H1 (cell line): ENCODE data around the gene SUGT1. TPM values are rescaled to one million over a fixed set of nuclear protein-coding genes. Genes with fewer than 3 reads are reported as not detected.

ENCODE experiments used
- CTCF ChIA-PET: fragments of 300-600 bp; sonication (Branson Sonifier 250); formaldehyde crosslinking; loops from one replicate; lab custom pipeline; 2021; ENCODE audit not compliant: partially characterized antibody; lab: Charles Lee
- POLR2A ChIA-PET: fragments of 300-600 bp; sonication (Branson Sonifier 250); formaldehyde crosslinking; loops from one replicate; lab custom pipeline; 2021; ENCODE audit warnings: inconsistent platforms; ENCODE audit not compliant: partially characterized antibody; lab: Charles Lee
- DNase-seq, 2 experiments: peaks; one replicate each; pipeline versions ENCODE4 v3.0.0 to v3.0.0-alpha.2; 2010 to 2022; ENCODE audit warnings: low spot score in 2 of 2, low read depth in 1 of 2, mixed read lengths in 1 of 2
- FAIRE-seq: peaks from 2 replicates; lab custom pipeline; 2011; peaks lifted over from hg19 to GRCh38; lab: Jason Lieb, UNC
- H2AFZ ChIP-seq: 2 replicates; pipeline ENCODE4 v1.8.1; 2012; ENCODE audit warnings: low read length, inconsistent platforms
- H2AK5ac ChIP-seq: 2 replicates; pipeline ENCODE4 v1.6.1; 2013; ENCODE audit warnings: low read depth, low read length
- H2BK120ac ChIP-seq: replicated peaks from 2 replicates; pipeline ENCODE3; 2013; ENCODE audit warnings: low read depth, low read length, inconsistent platforms
- H2BK12ac ChIP-seq: 2 replicates; pipeline ENCODE4 v1.6.1; 2013; ENCODE audit warnings: low read depth, low read length
- H2BK15ac ChIP-seq: 2 replicates; pipeline ENCODE4 v1.6.1; 2013; ENCODE audit warnings: low read length
- H2BK20ac ChIP-seq: 2 replicates; pipeline ENCODE4 v1.6.1; 2013; ENCODE audit warnings: low read length
- H2BK5ac ChIP-seq: 2 replicates; pipeline ENCODE4 v1.6.1; 2013; ENCODE audit warnings: low read depth, low read length
- H3K14ac ChIP-seq: 2 replicates; pipeline ENCODE4 v1.6.1; 2013; ENCODE audit warnings: inconsistent platforms; ENCODE audit not compliant: insufficient read length
- H3K18ac ChIP-seq: 2 replicates; pipeline ENCODE4 v1.6.1; 2013; ENCODE audit warnings: low read length; ENCODE audit errors: extremely low read depth
- H3K23ac ChIP-seq: 2 replicates; pipeline ENCODE4 v1.6.1; 2013; ENCODE audit warnings: inconsistent platforms; ENCODE audit not compliant: insufficient read length
- H3K23me2 ChIP-seq: 2 replicates; pipeline ENCODE4 v1.6.1; 2013; ENCODE audit warnings: low read depth, low read length
- H3K27ac ChIP-seq: 2 replicates; pipeline ENCODE4 v1.6.1; 2011; ENCODE audit warnings: low read depth, low read length, inconsistent platforms
- H3K27me3 ChIP-seq, 4 experiments: replicated peaks in 1 of 4; 1 replicate in 1 of 4; 2 replicates in 3 of 4; pipeline versions ENCODE4 v1.6.1 to v1.8.1; 2011 to 2013; ENCODE audit warnings: low read length in 3 of 4, mild to moderate bottlenecking in 3 of 4, inconsistent platforms in 2 of 4, mixed read lengths in 2 of 4, moderate library complexity in 1 of 4; ENCODE audit not compliant: control insufficient read depth in 3 of 4, insufficient read depth in 3 of 4; ENCODE audit errors: extremely low read depth in 1 of 4
- H3K36me3 ChIP-seq, 4 experiments: 2 replicates each; pipeline versions ENCODE4 v1.6.1 to v1.8.1; 2011 to 2013; ENCODE audit warnings: mild to moderate bottlenecking in 4 of 4, low read length in 3 of 4, moderate library complexity in 2 of 4, control low read depth in 1 of 4, inconsistent platforms in 1 of 4; ENCODE audit not compliant: insufficient read depth in 4 of 4, control insufficient read depth in 2 of 4
- H3K4ac ChIP-seq: replicated peaks from 2 replicates; pipeline ENCODE3; 2013; ENCODE audit warnings: low read length, low read depth, mixed read lengths, inconsistent platforms; ENCODE audit not compliant: insufficient read length
- H3K4me1 ChIP-seq, 4 experiments: replicated peaks in 1 of 4; 1 replicate in 1 of 4; 2 replicates in 3 of 4; pipeline versions ENCODE4 v1.6.1 to v1.8.1; 2011 to 2013; ENCODE audit warnings: low read length in 3 of 4, inconsistent platforms in 2 of 4, mixed read lengths in 1 of 4; ENCODE audit not compliant: insufficient read depth in 4 of 4, control insufficient read depth in 3 of 4
- H3K4me2 ChIP-seq, 2 experiments: 2 replicates each; pipeline versions ENCODE4 v1.6.1 to v1.8.1; 2011 to 2013; ENCODE audit warnings: low read depth in 2 of 2, low read length in 2 of 2, control low read depth in 1 of 2, inconsistent platforms in 1 of 2, mild to moderate bottlenecking in 1 of 2; ENCODE audit not compliant: insufficient read depth in 1 of 2
- H3K4me3 ChIP-seq, 4 experiments: fragments of 200-600, 300-600 bp in 1 of 4; sonication (generic), shearing (Covaris generic), sonication (Bioruptor Twin) in 1 of 4; 2 replicates each; pipeline versions ENCODE4 v1.5.1 to v1.8.1; 2011 to 2016; ENCODE audit warnings: low read length in 4 of 4, low read depth in 3 of 4, control low read depth in 2 of 4, inconsistent platforms in 2 of 4, mild to moderate bottlenecking in 2 of 4, mixed read lengths in 1 of 4, moderate library complexity in 1 of 4; ENCODE audit not compliant: insufficient read depth in 2 of 4; ENCODE audit errors: extremely low read depth in 1 of 4
- H3K56ac ChIP-seq: replicated peaks from 2 replicates; pipeline ENCODE3; 2013; ENCODE audit warnings: low read depth, mild to moderate bottlenecking, mixed read lengths, low read length, inconsistent platforms; ENCODE audit not compliant: insufficient read length
- H3K79me1 ChIP-seq: 2 replicates; pipeline ENCODE4 v1.6.1; 2013; ENCODE audit warnings: low read depth, low read length, control low read depth
- H3K79me2 ChIP-seq, 2 experiments: 2 replicates each; pipeline versions ENCODE4 v1.6.1 to v1.8.1; 2012 to 2013; ENCODE audit warnings: low read length in 2 of 2, mild to moderate bottlenecking in 2 of 2, inconsistent platforms in 1 of 2; ENCODE audit not compliant: insufficient read depth in 2 of 2, control insufficient read depth in 1 of 2
- H3K9ac ChIP-seq, 4 experiments: replicated peaks in 1 of 4; 1 replicate in 1 of 4; 2 replicates in 3 of 4; pipeline versions ENCODE4 v1.6.1 to v1.8.1; 2011 to 2013; ENCODE audit warnings: low read depth in 3 of 4, low read length in 3 of 4, control low read depth in 2 of 4, mild to moderate bottlenecking in 2 of 4, moderate library complexity in 2 of 4, inconsistent platforms in 1 of 4; ENCODE audit errors: extremely low read depth in 1 of 4
- H3K9me3 ChIP-seq, 2 experiments: 2 replicates each; pipeline versions ENCODE4 v1.6.1 to v1.8.1; 2012 to 2013; ENCODE audit warnings: mild to moderate bottlenecking in 2 of 2, moderate library complexity in 2 of 2, control low read depth in 1 of 2, inconsistent platforms in 1 of 2, low read depth in 1 of 2, low read length in 1 of 2, mixed read lengths in 1 of 2; ENCODE audit not compliant: insufficient read depth in 2 of 2
- H4K20me1 ChIP-seq, 2 experiments: replicated peaks in 1 of 2; 2 replicates each; pipeline versions ENCODE3 to v1.8.1; 2011 to 2013; ENCODE audit warnings: inconsistent platforms in 2 of 2, low read length in 2 of 2, mild to moderate bottlenecking in 1 of 2; ENCODE audit not compliant: insufficient read depth in 2 of 2, control insufficient read depth in 1 of 2
- H4K5ac ChIP-seq: 2 replicates; pipeline ENCODE4 v1.6.1; 2013; ENCODE audit warnings: low read length, low read depth, mixed read lengths, inconsistent platforms; ENCODE audit not compliant: insufficient read length
- H4K8ac ChIP-seq: 2 replicates; pipeline ENCODE4 v1.8.0; 2013; ENCODE audit warnings: mild to moderate bottlenecking, moderate library complexity, low read length, inconsistent platforms; ENCODE audit not compliant: insufficient read depth; ENCODE audit errors: extremely low read depth
- H4K91ac ChIP-seq: replicated peaks from 2 replicates; pipeline ENCODE3; 2013; ENCODE audit warnings: low read length, mixed read lengths, inconsistent platforms; ENCODE audit not compliant: insufficient read length
- CBX5 ChIP-seq: fragments of 300-800, 300-1000 bp; sonication (generic); IDR thresholded peaks from 2 replicates; pipeline ENCODE4 v1.7.1; 2016; ENCODE audit warnings: antibody characterized with exemption, low read length, low read depth
- CEBPB ChIP-seq: IDR thresholded peaks from 2 replicates; pipeline ENCODE4 v1.6.1; 2012; ENCODE audit warnings: low read depth, low read length
- JUN ChIP-seq: IDR thresholded peaks from 2 replicates; pipeline ENCODE4 v1.6.1; 2011; ENCODE audit warnings: low read depth, mild to moderate bottlenecking, improper control_type of control experiment, low read length
- JUND ChIP-seq: IDR thresholded peaks from 2 replicates; pipeline ENCODE4 v1.6.1; 2011; ENCODE audit warnings: mild to moderate bottlenecking, improper control_type of control experiment, low read length
- KDM4A ChIP-seq: IDR thresholded peaks from one replicate; pipeline ENCODE4 v1.7.1; 2012; ENCODE audit warnings: low read depth, mild to moderate bottlenecking, moderate library complexity, low read length, inconsistent platforms; ENCODE audit not compliant: severe bottlenecking
- RNF2 ChIP-seq: fragments of 200-900, 300-1000 bp; sonication (generic); IDR thresholded peaks from 2 replicates; pipeline ENCODE4 v1.7.1; 2016; ENCODE audit warnings: borderline replicate concordance, low read depth, mild to moderate bottlenecking, antibody characterized with exemption, low read length; ENCODE audit not compliant: poor library complexity, severe bottlenecking; ENCODE audit errors: missing control alignments
- RXRA ChIP-seq: IDR thresholded peaks from 2 replicates; pipeline ENCODE4 v1.6.1; 2011; ENCODE audit warnings: low read depth, mild to moderate bottlenecking, low read length, moderate library complexity; ENCODE audit not compliant: insufficient read depth
- SP4 ChIP-seq: IDR thresholded peaks from 2 replicates; pipeline ENCODE4 v1.6.1; 2012; ENCODE audit warnings: low read length, inconsistent platforms
- TAF7 ChIP-seq: optimal IDR thresholded peaks from 2 replicates; pipeline ENCODE3; 2011; ENCODE audit warnings: low read depth, mild to moderate bottlenecking, inconsistent platforms, low read length, moderate library complexity, borderline replicate concordance
- USF2 ChIP-seq: IDR thresholded peaks from 2 replicates; pipeline ENCODE4 v1.6.1; 2011; ENCODE audit warnings: low read length, improper control_type of control experiment
- WGBS, 2 experiments: shearing (Covaris generic) in 1 of 2; methylation state at CpG; one replicate each; pipeline versions ENCODE4 v1.1.6 to v1.1.7; 2013 to 2015; ENCODE audit warnings: low lambda C conversion rate in 2 of 2, mixed read lengths in 2 of 2, inconsistent platforms in 1 of 2, low coverage in 1 of 2, missing lambda C conversion rate in 1 of 2; ENCODE audit not compliant: insufficient replicate concordance in 2 of 2, insufficient coverage in 1 of 2, insufficient read length in 1 of 2; ENCODE audit errors: extremely low coverage in 1 of 2, missing lambda C conversion rate in 1 of 2; 5-methylcytosine and 5-hydroxymethylcytosine counted together
- polyA plus RNA-seq, 7 experiments: library from polyadenylated mRNA; depleted of rRNA in 3 of 7; stranded (reverse) in 5 of 7; unstranded in 2 of 7; fragments of >200 nt in 5 of 7; fragments of 200-250 nt in 2 of 7; gene quantifications; 1 replicate in 5 of 7; 2 replicates in 1 of 7; 4 replicates in 1 of 7; pipeline versions ENCODE4 v1.2.1 to v1.2.3, GENCODE V29; 2011 to 2013; ENCODE audit warnings: missing spikeins in 2 of 7, mixed read lengths in 2 of 7
- total RNA-seq: library from RNA; stranded (reverse); fragmentation: NEBNext Ultra II Directional; extraction: Animal tissue kit (Norgen Biotek cat#: 25700); gene quantifications from 2 replicates; pipeline ENCODE4 v1.2.1, GENCODE V29; 2021

Gene SUGT1
- total and polyA plus RNA-seq, 2 of the 8 experiments (the other 6 are each of a cell fraction or from before 2014, with no cell fraction given): 21.0 to 99.4 TPM

GRCh38 chr13:52725302-52725701 lies 72.7 kb downstream of the SUGT1 start:
- CTCF ChIA-PET: interaction anchor here (1.1 to 3.9 kb wide), 9 partner anchors 10 to 124 kb away, joined by 3 to 28 read pairs (median 4); partner anchors contain the start of gene CNMD
- H4K20me1 ChIP-seq: no peaks in the 10 kb centered on the region
- no peaks in the 10 kb centered on the region; the same call in 1 of the 2 replicates for H3K23me2 ChIP-seq
- H4K5ac ChIP-seq: no peak overlapping the region
- no peak overlapping the region for H3K4ac ChIP-seq
- H4K91ac ChIP-seq: no peak overlapping the region
- no peak overlapping the region for H2BK12ac ChIP-seq
- no peak overlapping the region for H2BK20ac ChIP-seq
- POLR2A ChIA-PET: interaction anchor here (1.7 to 2.7 kb wide), 2 partner anchors 14 kb away, joined by 5 to 10 read pairs; partner anchors contain the start of gene CNMD
- no peak overlapping the region for H3K23ac ChIP-seq
- H2AK5ac ChIP-seq: no peak overlapping the region
- no peak overlapping the region for H3K9ac ChIP-seq
- H3K27ac ChIP-seq: no peak overlapping the region
- 94% methylated on average over 1 of the region's 1 CpG; no CpG with 5 or more reads in 1 of the 2 experiments for WGBS, 2 experiments
- no peak overlapping the region for H4K8ac ChIP-seq
- no peak overlapping the region for H3K56ac ChIP-seq
- no peak for DNase-seq
- peaks cover 2% of the 10 kb centered on the region; the same call in 1 of the 2 replicates for H3K79me1 ChIP-seq
- H2BK15ac ChIP-seq: no peak overlapping the region
- no peak overlapping the region for H3K14ac ChIP-seq
- FAIRE-seq: no peak
- H2BK5ac ChIP-seq: no peak overlapping the region
- H3K18ac ChIP-seq: no peak overlapping the region
- no peaks in the 10 kb centered on the region for H3K79me2 ChIP-seq
- no peak for TF ChIP-seq JUND
- TF ChIP-seq CBX5: no peak
- TF ChIP-seq CEBPB: no peak
- no peak for TF ChIP-seq USF2
- no peak for TF ChIP-seq JUN
- TF ChIP-seq RXRA: no peak
- no peak for TF ChIP-seq KDM4A
- TF ChIP-seq SP4: no peak
- no peak for TF ChIP-seq TAF7
- TF ChIP-seq RNF2: no peak
- peaks cover 0 to 4% (median 1%) of the 10 kb centered on the region in 4 experiments; a peak in 4 of 7 replicates for H3K4me1 ChIP-seq
- H3K36me3 ChIP-seq: peaks cover 7 to 69% (median 35%) of the 10 kb centered on the region in 4 experiments; a peak in 7 of 8 replicates
- H3K4me3 ChIP-seq: no peak overlapping the region
- H3K27me3 ChIP-seq: no peaks in the 10 kb centered on the region
- no peak overlapping the region for H2BK120ac ChIP-seq
- peaks cover 16 to 29% of the 10 kb centered on the region in 2 experiments for H3K9me3 ChIP-seq
- H3K4me2 ChIP-seq: no peak overlapping the region
- H2AFZ ChIP-seq: no peak overlapping the region
